MM.1S (cell line): ENCODE measurements around the gene RERE.

Source experiments
- DNase-seq: peaks from one replicate; pipeline ENCODE4 v3.0.0-alpha.2; 2015
- H2AFZ ChIP-seq: fragments of 300-600 bp; sonication (generic); 2 replicates; pipeline ENCODE4 v1.6.0; 2016; ENCODE audit warnings: antibody characterized with exemption, low read length
- H3F3A ChIP-seq: fragments of 300-600 bp; sonication (generic); 2 replicates; pipeline ENCODE4 v1.6.1; 2016; ENCODE audit warnings: mild to moderate bottlenecking, antibody characterized with exemption, low read length, moderate library complexity, mixed read lengths; ENCODE audit not compliant: insufficient read depth
- H3K27ac ChIP-seq: fragments of 300-600 bp; sonication (generic); 2 replicates; pipeline ENCODE4 v1.5.1; 2016; ENCODE audit warnings: mild to moderate bottlenecking, low read length
- H3K27me3 ChIP-seq: fragments of 300-600 bp; sonication (generic); replicated peaks from 2 replicates; pipeline ENCODE4 v1.6.0; 2016; ENCODE audit warnings: low read length; ENCODE audit not compliant: insufficient read depth
- H3K36me3 ChIP-seq: fragments of 300-600 bp; sonication (generic); replicated peaks from 2 replicates; pipeline ENCODE4 v1.6.1; 2016; ENCODE audit warnings: mild to moderate bottlenecking, low read length, mixed read lengths; ENCODE audit not compliant: insufficient read depth
- H3K4me1 ChIP-seq: fragments of 300-600 bp; sonication (generic); 2 replicates; pipeline ENCODE4 v1.6.1; 2016; ENCODE audit warnings: low read length, mixed read lengths
- H3K4me2 ChIP-seq: fragments of 300-600 bp; sonication (generic); 2 replicates; pipeline ENCODE4 v1.6.0; 2016; ENCODE audit warnings: low read depth, low read length
- H3K4me3 ChIP-seq: fragments of 300-600 bp; sonication (generic); 2 replicates; pipeline ENCODE4 v1.5.1; 2016; ENCODE audit warnings: low read length, mixed read lengths
- H3K79me2 ChIP-seq: fragments of 300-600 bp; sonication (generic); 2 replicates; pipeline ENCODE4 v1.6.1; 2016; ENCODE audit warnings: mixed run types, low read length, mixed read lengths
- H3K9ac ChIP-seq: fragments of 300-600 bp; sonication (generic); 2 replicates; pipeline ENCODE4 v1.6.1; 2016; ENCODE audit warnings: low read length, mixed read lengths
- H3K9me2 ChIP-seq: fragments of 300-600 bp; sonication (generic); replicated peaks from 2 replicates; pipeline ENCODE4 v1.6.1; 2016; ENCODE audit warnings: mild to moderate bottlenecking, low read length, mixed read lengths; ENCODE audit not compliant: insufficient read depth
- H3K9me3 ChIP-seq: fragments of 300-600 bp; sonication (generic); replicated peaks from 2 replicates; pipeline ENCODE4 v1.6.1; 2016; ENCODE audit warnings: mild to moderate bottlenecking, low read length, mixed read lengths; ENCODE audit not compliant: insufficient read depth
- H4K20me1 ChIP-seq: fragments of 300-600 bp; sonication (generic); 2 replicates; pipeline ENCODE4 v1.6.1; 2016; ENCODE audit warnings: mild to moderate bottlenecking, low read length, moderate library complexity, mixed read lengths; ENCODE audit not compliant: insufficient read depth
- CTCF ChIP-seq: fragments of 300-600 bp; sonication (generic); IDR thresholded peaks from 2 replicates; pipeline ENCODE4 v1.5.1; 2016; ENCODE audit warnings: antibody characterized with exemption, low read length, mixed read lengths
- EZH2 ChIP-seq: fragments of 300-600 bp; sonication (generic); optimal IDR thresholded peaks from 2 replicates; pipeline ENCODE3; 2017; ENCODE audit warnings: low read depth, mild to moderate bottlenecking, antibody characterized with exemption, low read length, mixed read lengths
- EZH2phosphoT487 ChIP-seq: fragments of 300-600 bp; sonication (generic); IDR thresholded peaks from 2 replicates; pipeline ENCODE4 v1.6.1; 2018; ENCODE audit warnings: antibody characterized with exemption, low read length

Gene RERE

GRCh38 chr1:8676072-8676471 lies 141.4 kb downstream of the RERE start:
- H3K27me3 ChIP-seq = no peaks in the 10 kb centered on the region
- DNase-seq = no peak
- no peak overlapping the region for H3K4me2 ChIP-seq
- H3K79me2 ChIP-seq = peaks cover 78% of the 10 kb centered on the region
- H3K4me1 ChIP-seq = peaks cover 8% of the 10 kb centered on the region; the same call in 1 of the 2 replicates
- no peak overlapping the region for H3K27ac ChIP-seq
- 0 out of 2 replicates have a peak, but pooled peaks cover 3% of the 10 kb centered on the region for H4K20me1 ChIP-seq
- peaks cover 6% of the 10 kb centered on the region for H3F3A ChIP-seq
- H3K9me3 ChIP-seq = no peaks in the 10 kb centered on the region
- no peak overlapping the region for H3K9ac ChIP-seq
- H3K36me3 ChIP-seq = no peaks in the 10 kb centered on the region
- TF ChIP-seq CTCF (no peak), EZH2 (no peak), EZH2phosphoT487 (no peak)
- H2AFZ ChIP-seq = no peak overlapping the region
- no peak overlapping the region for H3K4me3 ChIP-seq
- no peaks in the 10 kb centered on the region for H3K9me2 ChIP-seq

GRCh38 chr1:8674912-8675311 lies 142.5 kb downstream of the RERE start:
- peaks cover 2% of the 10 kb centered on the region; the same call in 1 of the 2 replicates for H3K4me1 ChIP-seq
- no peaks in the 10 kb centered on the region for H3K36me3 ChIP-seq
- no peak for DNase-seq
- H3K9me2 ChIP-seq = no peaks in the 10 kb centered on the region
- no peak overlapping the region for H3K4me2 ChIP-seq
- no peak overlapping the region for H3K4me3 ChIP-seq
- H3K9me3 ChIP-seq = no peaks in the 10 kb centered on the region
- 0 out of 2 replicates have a peak, but pooled peaks cover 7% of the 10 kb centered on the region for H4K20me1 ChIP-seq
- no peaks in the 10 kb centered on the region for H3K27me3 ChIP-seq
- TF ChIP-seq CTCF = no peak
- TF ChIP-seq EZH2phosphoT487 = no peak
- TF ChIP-seq EZH2 = no peak
- H3K79me2 ChIP-seq = peaks cover 79% of the 10 kb centered on the region
- H3K27ac ChIP-seq = no peak overlapping the region
- H2AFZ ChIP-seq = no peak overlapping the region
- no peak overlapping the region for H3K9ac ChIP-seq
- no peaks in the 10 kb centered on the region for H3F3A ChIP-seq

GRCh38 chr1:8674481-8674880 lies 143.0 kb downstream of the RERE start:
- Histone ChIP-seq H3K27ac (no peak overlapping the region), H3K4me1 (no peaks in the 10 kb centered on the region), H3F3A (no peaks in the 10 kb centered on the region), H2AFZ (no peak overlapping the region), H4K20me1 (0 out of 2 replicates have a peak, but pooled peaks cover 7% of the 10 kb centered on the region), H3K79me2 (peaks cover 78% of the 10 kb centered on the region), H3K27me3 (no peaks in the 10 kb centered on the region), H3K9me2 (no peaks in the 10 kb centered on the region), H3K9ac (no peak overlapping the region), H3K4me2 (no peak overlapping the region), H3K9me3 (no peaks in the 10 kb centered on the region), H3K4me3 (no peak overlapping the region), H3K36me3 (no peaks in the 10 kb centered on the region)
- no peak for DNase-seq
- TF ChIP-seq EZH2 = no peak
- TF ChIP-seq EZH2phosphoT487 = no peak
- TF ChIP-seq CTCF = no peak
